Osteocyte (in vitro differentiated cells): ENCODE measurements around the gene KCNC1. TPM values are rescaled to one million over a fixed set of nuclear protein-coding genes. Genes with fewer than 3 reads are reported as not detected.

Source experiments
- DNase-seq: peaks from one replicate; pipeline ENCODE4 v3.0.0; 2021; ENCODE audit warnings: mixed read lengths; ENCODE audit not compliant: unreplicated experiment; ENCODE audit errors: extremely low spot score
- H3K27ac Mint-ChIP-seq: one replicate; pipeline ENCODE4 v1.8.0; 2021; ENCODE audit warnings: mild to moderate bottlenecking, mixed read lengths; ENCODE audit not compliant: unreplicated experiment
- H3K27me3 Mint-ChIP-seq: one replicate; pipeline ENCODE4 v1.8.0; 2021; ENCODE audit warnings: mixed read lengths; ENCODE audit not compliant: unreplicated experiment
- H3K36me3 Mint-ChIP-seq: one replicate; pipeline ENCODE4 v1.8.0; 2021; ENCODE audit warnings: mixed read lengths; ENCODE audit not compliant: unreplicated experiment
- H3K4me1 Mint-ChIP-seq: one replicate; pipeline ENCODE4 v1.8.0; 2021; ENCODE audit warnings: mixed read lengths; ENCODE audit not compliant: unreplicated experiment
- H3K4me3 Mint-ChIP-seq: one replicate; pipeline ENCODE4 v1.8.0; 2021; ENCODE audit warnings: mild to moderate bottlenecking, moderate library complexity, mixed read lengths; ENCODE audit not compliant: unreplicated experiment
- H3K9me3 Mint-ChIP-seq: one replicate; pipeline ENCODE4 v1.8.0; 2021; ENCODE audit warnings: mixed read lengths; ENCODE audit not compliant: unreplicated experiment
- CTCF ChIP-seq: fragments of 200-600 bp; sonication (generic); IDR thresholded peaks from 2 replicates; pipeline ENCODE4 v1.5.0; 2021; ENCODE audit warnings: antibody characterized with exemption, mild to moderate bottlenecking, moderate library complexity
- total RNA-seq: library from RNA; stranded (reverse); gene quantifications from 2 replicates; pipeline ENCODE4 v1.2.1, GENCODE V29; 2021

The KCNC1 gene
- total RNA-seq, 1 donor from 2014 or later = not detected

DNA sequence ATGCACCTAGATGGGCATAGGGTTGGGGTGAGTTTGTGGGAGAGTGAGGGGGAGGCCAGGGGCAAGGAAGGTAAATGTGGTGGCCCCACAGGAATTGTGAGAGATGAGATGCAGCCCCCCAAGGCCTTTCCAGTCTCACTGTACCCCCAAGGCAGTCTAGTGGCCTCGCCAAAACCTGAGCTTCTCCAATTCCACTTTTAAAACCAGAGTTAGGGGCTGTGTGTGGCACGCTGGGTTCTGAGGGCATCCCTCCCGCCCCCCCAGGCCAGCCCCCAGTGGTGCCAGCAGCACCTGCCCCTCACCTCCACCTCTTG lies 40.4 kb downstream of the KCNC1 start:
- H3K4me3 Mint-ChIP-seq = no peak overlapping the region
- no peak for DNase-seq
- H3K9me3 Mint-ChIP-seq = no peaks in the 10 kb centered on the region
- H3K36me3 Mint-ChIP-seq = no peaks in the 10 kb centered on the region
- no peaks in the 10 kb centered on the region for H3K4me1 Mint-ChIP-seq
- no peaks in the 10 kb centered on the region for H3K27me3 Mint-ChIP-seq
- TF ChIP-seq CTCF = no peak
- no peak overlapping the region for H3K27ac Mint-ChIP-seq

DNA sequence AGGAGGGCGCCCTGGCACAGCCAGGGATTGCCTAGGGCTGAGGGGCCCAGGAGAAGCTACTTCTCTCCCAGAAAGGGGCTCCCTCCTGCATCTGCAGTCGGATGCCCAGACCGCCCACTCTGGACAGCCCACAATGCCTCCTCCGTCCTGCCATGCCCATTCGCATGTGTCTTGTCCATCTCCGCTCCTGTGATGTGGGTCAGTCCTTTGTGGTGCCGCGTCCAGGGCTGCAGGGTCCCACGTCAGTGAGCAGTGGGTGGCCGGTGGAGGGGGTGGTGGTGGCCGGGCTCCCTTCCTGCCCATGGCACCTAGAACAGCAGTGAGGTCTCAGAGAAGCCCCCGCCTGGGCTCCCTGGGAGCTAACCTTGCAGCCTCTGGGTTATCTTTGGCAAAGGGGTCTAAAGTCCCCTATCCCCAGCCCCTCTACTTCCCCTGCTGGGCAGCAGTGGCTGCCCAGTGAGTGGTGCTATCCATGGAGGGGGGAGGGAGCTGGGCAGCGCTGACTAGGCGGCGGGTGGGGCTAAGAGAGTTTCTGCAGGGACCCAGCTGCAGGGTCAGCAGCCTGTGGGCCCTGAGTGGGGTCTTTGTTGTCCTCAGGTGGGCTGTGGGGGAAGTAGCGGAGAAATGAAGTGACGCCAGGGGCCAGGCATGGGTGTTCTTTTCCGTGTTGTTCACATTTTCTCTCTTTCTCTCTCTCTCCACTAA lies 41.1 kb downstream of the KCNC1 start:
- no peak for DNase-seq
- H3K4me3 Mint-ChIP-seq = no peak overlapping the region
- no peak for TF ChIP-seq CTCF
- no peaks in the 10 kb centered on the region for H3K4me1 Mint-ChIP-seq
- no peaks in the 10 kb centered on the region for H3K27me3 Mint-ChIP-seq
- H3K27ac Mint-ChIP-seq = no peak overlapping the region
- no peaks in the 10 kb centered on the region for H3K36me3 Mint-ChIP-seq
- H3K9me3 Mint-ChIP-seq = no peaks in the 10 kb centered on the region

GRCh38 chr11:17776212-17776875 lies 41.8 kb downstream of the KCNC1 start:
- no peak for TF ChIP-seq CTCF
- Mint-ChIP-seq H3K27ac (no peak overlapping the region), H3K27me3 (no peaks in the 10 kb centered on the region), H3K36me3 (no peaks in the 10 kb centered on the region), H3K4me3 (no peak overlapping the region), H3K9me3 (no peaks in the 10 kb centered on the region), H3K4me1 (no peaks in the 10 kb centered on the region)
- no peak for DNase-seq

DNA sequence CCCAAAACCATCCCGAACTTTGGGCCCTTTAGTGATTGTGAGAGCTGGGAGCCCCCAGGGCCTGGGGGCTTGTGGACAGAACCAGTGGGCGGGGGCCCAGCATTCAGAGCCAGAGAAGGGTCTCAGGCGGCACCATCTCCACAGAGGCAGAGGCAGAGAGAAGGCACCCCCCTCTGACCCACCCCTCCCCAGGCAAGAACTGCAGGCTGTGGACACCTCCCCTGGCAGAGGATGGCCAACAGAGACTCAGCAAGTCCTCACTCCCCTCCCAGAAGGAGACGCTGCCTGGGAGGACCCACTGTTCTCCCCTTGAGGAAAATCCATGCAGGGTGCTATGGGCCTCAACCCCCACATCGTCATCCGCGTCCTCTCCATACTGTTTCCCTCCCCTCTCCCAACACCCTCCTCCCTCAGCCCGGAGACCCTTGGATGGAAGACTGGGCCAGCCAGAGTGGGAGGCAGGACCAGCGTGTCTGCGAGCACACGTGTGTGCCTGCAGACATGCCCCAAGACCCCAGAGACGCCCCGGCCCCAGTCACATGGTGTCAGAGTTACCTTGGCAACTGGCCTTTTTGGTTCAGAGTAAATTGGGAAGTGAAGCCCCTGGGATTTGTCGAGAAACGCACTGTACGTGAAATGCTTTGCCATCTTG lies 42.6 kb downstream of the KCNC1 start:
- no peak for DNase-seq
- no peak overlapping the region for H3K4me3 Mint-ChIP-seq

More for the DNA sequence above, 42.6 kb downstream of the KCNC1 start:
- no peak for TF ChIP-seq CTCF
- Mint-ChIP-seq H3K9me3 (no peaks in the 10 kb centered on the region), H3K4me1 (no peaks in the 10 kb centered on the region), H3K27ac (no peak overlapping the region), H3K27me3 (no peaks in the 10 kb centered on the region), H3K36me3 (no peaks in the 10 kb centered on the region)
